ENCODE data around the gene TRRAP. TPM values are rescaled to one million over a fixed set of nuclear protein-coding genes. Genes with fewer than 3 reads are reported as not detected.

Gene TRRAP
- polyA plus RNA-seq, 1 donor (not counting 4 experiments of a cell fraction or from before 2014, with no cell fraction given): 6.1 TPM

- FAIRE-seq (no peak), DNase-seq (ENCODE audit: low read depth, low spot score) (no peak)
- dilution Hi-C loops (cut with MboI; ENCODE audit: extremely low pct_ligation_motif_present, low sequenced_read_pairs): no loop called here
- Histone ChIP-seq H3K79me2 (ENCODE audit: control insufficient read depth, insufficient read depth, low read length) (no peaks in the 10 kb centered on the region), H3K4me1 (ENCODE audit: control insufficient read depth, extremely low read depth, insufficient read depth, low read length) (no peaks in the 10 kb centered on the region), H3K9ac (ENCODE audit: control insufficient read depth, extremely low read depth, insufficient read depth, low read length) (no peak overlapping the region), H3K9me3 (ENCODE audit: control insufficient read depth, low read depth, low read length) (no peaks in the 10 kb centered on the region), H3K36me3 (ENCODE audit: control insufficient read depth in 2 of 2, extremely low read depth in 1 of 2, insufficient read depth in 2 of 2, low read length in 2 of 2) (peaks cover 39 to 43% of the 10 kb centered on the region in 2 experiments), H4K20me1 (ENCODE audit: control insufficient read depth, extremely low read depth, insufficient read depth, low read length) (no peaks in the 10 kb centered on the region), H3K4me3 (ENCODE audit: control insufficient read depth in 2 of 3, extremely low read depth in 1 of 3, insufficient read depth in 2 of 3, low read depth in 1 of 3, low read length in 3 of 3) (no peak overlapping the region), H3K27ac (ENCODE audit: control insufficient read depth, insufficient read depth, low read length) (no peak overlapping the region), H3K27me3 (ENCODE audit: control insufficient read depth, extremely low read depth, insufficient read depth, low read length) (no peaks in the 10 kb centered on the region), H3K4me2 (ENCODE audit: control insufficient read depth, extremely low read depth, insufficient read depth, low read depth, low read length) (no peak overlapping the region), H2AFZ (ENCODE audit: control insufficient read depth, low read length) (no peak overlapping the region), H3K9me1 (ENCODE audit: control insufficient read depth, extremely low read depth, insufficient read depth, low read length) (no peaks in the 10 kb centered on the region)
- TF ChIP-seq EZH2 (IDR thresholded peaks at IDR 0.05; ENCODE audit: low read length) (no peak), CTCF (optimal IDR thresholded peaks at IDR 0.05 in 1 of 3, IDR thresholded peaks at IDR 0.05 in 1 of 3, conservative IDR thresholded peaks at IDR 0.05 in 1 of 3; ENCODE audit: extremely low read depth in 1 of 3, insufficient read depth in 2 of 3, low read length in 3 of 3) (no peak)
Measured at GRCh38 chr7:99029466-99030435, 151.4 kb downstream of the TRRAP start.

GRCh38 chr7:99030457-99030856 is 152.1 kb downstream of the TRRAP start:
- DNase-seq (ENCODE audit: low read depth, low spot score) (no peak), FAIRE-seq (no peak)
- no peaks in the 10 kb centered on the region for H3K9me1 ChIP-seq (ENCODE audit: control insufficient read depth, extremely low read depth, insufficient read depth, low read length)
- H3K36me3 ChIP-seq (ENCODE audit: control insufficient read depth in 2 of 2, extremely low read depth in 1 of 2, insufficient read depth in 2 of 2, low read length in 2 of 2): peaks cover 41 to 50% of the 10 kb centered on the region in 2 experiments
- H3K27me3 ChIP-seq (ENCODE audit: control insufficient read depth, extremely low read depth, insufficient read depth, low read length): no peaks in the 10 kb centered on the region
- H3K9me3 ChIP-seq (ENCODE audit: control insufficient read depth, low read depth, low read length): no peaks in the 10 kb centered on the region
- TF ChIP-seq CTCF (optimal IDR thresholded peaks at IDR 0.05 in 1 of 3, IDR thresholded peaks at IDR 0.05 in 1 of 3, conservative IDR thresholded peaks at IDR 0.05 in 1 of 3; ENCODE audit: extremely low read depth in 1 of 3, insufficient read depth in 2 of 3, low read length in 3 of 3): no peak
- TF ChIP-seq EZH2 (IDR thresholded peaks at IDR 0.05; ENCODE audit: low read length): no peak
- H3K4me3 ChIP-seq (ENCODE audit: control insufficient read depth in 2 of 3, extremely low read depth in 1 of 3, insufficient read depth in 2 of 3, low read depth in 1 of 3, low read length in 3 of 3): no peak overlapping the region
- no peak overlapping the region for H2AFZ ChIP-seq (ENCODE audit: control insufficient read depth, low read length)
- H3K4me2 ChIP-seq (ENCODE audit: control insufficient read depth, extremely low read depth, insufficient read depth, low read depth, low read length): no peak overlapping the region
- H3K9ac ChIP-seq (ENCODE audit: control insufficient read depth, extremely low read depth, insufficient read depth, low read length): no peak overlapping the region
- H3K79me2 ChIP-seq (ENCODE audit: control insufficient read depth, insufficient read depth, low read length): no peaks in the 10 kb centered on the region
- no peaks in the 10 kb centered on the region for H3K4me1 ChIP-seq (ENCODE audit: control insufficient read depth, extremely low read depth, insufficient read depth, low read length)
- no peak overlapping the region for H3K27ac ChIP-seq (ENCODE audit: control insufficient read depth, insufficient read depth, low read length)
- H4K20me1 ChIP-seq (ENCODE audit: control insufficient read depth, extremely low read depth, insufficient read depth, low read length): no peaks in the 10 kb centered on the region
- dilution Hi-C loops (cut with MboI; ENCODE audit: extremely low pct_ligation_motif_present, low sequenced_read_pairs): no loop called here
